Peyer's patch (tissue), 4 donors: ENCODE results near the gene WWOX.

Experiments used
- POLR2A ChIP-seq, 2 donors: fragments of 450-650 bp; IDR thresholded peaks; one replicate each; pipeline ENCODE4 v1.5.1; 2017; ENCODE audit warnings: antibody characterized with exemption in 2 of 2, mild to moderate bottlenecking in 2 of 2, moderate library complexity in 2 of 2
- TF ChIP-seq, protein P1 (sequence below), 6 experiments: fragments of 450-650 bp in 4 of 6; fragments of 200-600 bp in 2 of 6; sonication (generic) in 1 of 6; IDR thresholded peaks; one replicate each; pipeline ENCODE4 v1.5.1; 2017 to 2019; ENCODE audit warnings: antibody characterized with exemption in 6 of 6, mild to moderate bottlenecking in 3 of 6, moderate library complexity in 1 of 6

- no peak for TF ChIP-seq POLR2A (IDR thresholded peaks at IDR 0.05)
- TF ChIP-seq, protein P1, sequence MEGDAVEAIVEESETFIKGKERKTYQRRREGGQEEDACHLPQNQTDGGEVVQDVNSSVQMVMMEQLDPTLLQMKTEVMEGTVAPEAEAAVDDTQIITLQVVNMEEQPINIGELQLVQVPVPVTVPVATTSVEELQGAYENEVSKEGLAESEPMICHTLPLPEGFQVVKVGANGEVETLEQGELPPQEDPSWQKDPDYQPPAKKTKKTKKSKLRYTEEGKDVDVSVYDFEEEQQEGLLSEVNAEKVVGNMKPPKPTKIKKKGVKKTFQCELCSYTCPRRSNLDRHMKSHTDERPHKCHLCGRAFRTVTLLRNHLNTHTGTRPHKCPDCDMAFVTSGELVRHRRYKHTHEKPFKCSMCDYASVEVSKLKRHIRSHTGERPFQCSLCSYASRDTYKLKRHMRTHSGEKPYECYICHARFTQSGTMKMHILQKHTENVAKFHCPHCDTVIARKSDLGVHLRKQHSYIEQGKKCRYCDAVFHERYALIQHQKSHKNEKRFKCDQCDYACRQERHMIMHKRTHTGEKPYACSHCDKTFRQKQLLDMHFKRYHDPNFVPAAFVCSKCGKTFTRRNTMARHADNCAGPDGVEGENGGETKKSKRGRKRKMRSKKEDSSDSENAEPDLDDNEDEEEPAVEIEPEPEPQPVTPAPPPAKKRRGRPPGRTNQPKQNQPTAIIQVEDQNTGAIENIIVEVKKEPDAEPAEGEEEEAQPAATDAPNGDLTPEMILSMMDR (IDR thresholded peaks at IDR 0.05), result no peak
Measured at GRCh38 chr16:78762222-78762621, 662.8 kb downstream of the WWOX start.
